Smooth muscle cell (in vitro differentiated cells): ENCODE data around the gene FBXW11. TPM values are rescaled to one million over a fixed set of nuclear protein-coding genes. Genes with fewer than 3 reads are reported as not detected.

Experiments
- DNase-seq: peaks from one replicate; lab custom pipeline; 2025; ENCODE audit not compliant: unreplicated experiment; lab: John Stamatoyannopoulos, UW
- H2AFZ ChIP-seq: fragments of 200-600 bp; sonication (generic); 2 replicates; pipeline ENCODE4 v1.6.0; 2016; ENCODE audit warnings: antibody characterized with exemption, low read depth, mild to moderate bottlenecking
- H3F3A ChIP-seq: fragments of 200-600 bp; sonication (generic); 2 replicates; pipeline ENCODE4 v1.6.0; 2017; ENCODE audit warnings: antibody characterized with exemption, low read depth
- H3K27ac ChIP-seq: fragments of 200-600 bp; sonication (generic); 2 replicates; pipeline ENCODE4 v1.5.1; 2016; ENCODE audit warnings: low read depth, mild to moderate bottlenecking
- H3K27me3 ChIP-seq: fragments of 200-600 bp; sonication (generic); 2 replicates; pipeline ENCODE4 v1.6.1; 2016; ENCODE audit warnings: low read depth, mild to moderate bottlenecking
- H3K36me3 ChIP-seq: fragments of 200-600 bp; sonication (generic); 2 replicates; pipeline ENCODE4 v1.5.1; 2016; ENCODE audit warnings: low read depth
- H3K4me1 ChIP-seq: fragments of 200-600 bp; sonication (generic); 2 replicates; pipeline ENCODE4 v1.5.1; 2016; ENCODE audit warnings: low read depth
- H3K4me2 ChIP-seq: fragments of 200-600 bp; sonication (generic); 2 replicates; pipeline ENCODE4 v1.6.0; 2016; ENCODE audit warnings: mild to moderate bottlenecking
- H3K4me3 ChIP-seq: fragments of 200-600 bp; sonication (generic); 2 replicates; pipeline ENCODE4 v1.5.1; 2016; ENCODE audit warnings: mild to moderate bottlenecking
- H3K79me2 ChIP-seq: fragments of 200-600 bp; sonication (generic); 2 replicates; pipeline ENCODE4 v1.6.0; 2016; ENCODE audit warnings: low read depth, mild to moderate bottlenecking
- H3K9ac ChIP-seq: fragments of 200-600 bp; sonication (generic); 2 replicates; pipeline ENCODE4 v1.6.0; 2016; ENCODE audit warnings: low read depth
- H3K9me3 ChIP-seq: fragments of 200-600 bp; sonication (generic); replicated peaks from 2 replicates; pipeline ENCODE4 v1.5.1; 2016; ENCODE audit warnings: low read depth
- H4K20me1 ChIP-seq: fragments of 200-600 bp; sonication (generic); 2 replicates; pipeline ENCODE4 v1.6.0; 2016; ENCODE audit warnings: low read depth
- WGBS: methylation state at CpG from one replicate; pipeline ENCODE4 v1.1.7; 2016; ENCODE audit warnings: low lambda C conversion rate; 5-methylcytosine and 5-hydroxymethylcytosine counted together
- polyA plus RNA-seq: library from polyadenylated mRNA; unstranded; fragments of >200 nt; fragmentation: Nextera tagmentation; extraction: Ambion mirVana; gene quantifications from 2 replicates; pipeline ENCODE4 v1.2.1, GENCODE V29; 2016
- total RNA-seq: library from RNA; depleted of rRNA; stranded (reverse); fragments of >200 nt; gene quantifications from 2 replicates; pipeline ENCODE4 v1.2.3, GENCODE V29; 2014
- TF ChIP-seq, protein P1 (sequence below): fragments of 200-600 bp; sonication (generic); IDR thresholded peaks from 2 replicates; pipeline ENCODE4 v1.5.1; 2017; ENCODE audit warnings: borderline replicate concordance, mild to moderate bottlenecking, antibody characterized with exemption; ENCODE audit not compliant: insufficient read depth, poor library complexity, severe bottlenecking

Gene FBXW11
- total and polyA plus RNA-seq, 2 experiments from 2014 or later: 27.4 to 83.7 TPM

- Histone ChIP-seq H3K36me3 (no peaks in the 10 kb centered on the region), H2AFZ (no peak overlapping the region), H3K79me2 (no peaks in the 10 kb centered on the region), H3K4me1 (peaks cover 7% of the 10 kb centered on the region), H3F3A (no peaks in the 10 kb centered on the region), H3K9ac (no peak overlapping the region), H3K4me2 (no peak overlapping the region), H3K27me3 (no peaks in the 10 kb centered on the region), H3K9me3 (no peaks in the 10 kb centered on the region), H3K4me3 (no peak overlapping the region), H3K27ac (no peak overlapping the region), H4K20me1 (peaks cover 17% of the 10 kb centered on the region)
- TF ChIP-seq, protein P1, sequence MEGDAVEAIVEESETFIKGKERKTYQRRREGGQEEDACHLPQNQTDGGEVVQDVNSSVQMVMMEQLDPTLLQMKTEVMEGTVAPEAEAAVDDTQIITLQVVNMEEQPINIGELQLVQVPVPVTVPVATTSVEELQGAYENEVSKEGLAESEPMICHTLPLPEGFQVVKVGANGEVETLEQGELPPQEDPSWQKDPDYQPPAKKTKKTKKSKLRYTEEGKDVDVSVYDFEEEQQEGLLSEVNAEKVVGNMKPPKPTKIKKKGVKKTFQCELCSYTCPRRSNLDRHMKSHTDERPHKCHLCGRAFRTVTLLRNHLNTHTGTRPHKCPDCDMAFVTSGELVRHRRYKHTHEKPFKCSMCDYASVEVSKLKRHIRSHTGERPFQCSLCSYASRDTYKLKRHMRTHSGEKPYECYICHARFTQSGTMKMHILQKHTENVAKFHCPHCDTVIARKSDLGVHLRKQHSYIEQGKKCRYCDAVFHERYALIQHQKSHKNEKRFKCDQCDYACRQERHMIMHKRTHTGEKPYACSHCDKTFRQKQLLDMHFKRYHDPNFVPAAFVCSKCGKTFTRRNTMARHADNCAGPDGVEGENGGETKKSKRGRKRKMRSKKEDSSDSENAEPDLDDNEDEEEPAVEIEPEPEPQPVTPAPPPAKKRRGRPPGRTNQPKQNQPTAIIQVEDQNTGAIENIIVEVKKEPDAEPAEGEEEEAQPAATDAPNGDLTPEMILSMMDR: no peak
- no peak for DNase-seq
- WGBS: 67% methylated on average over 12 of the region's 12 CpGs
Measured at GRCh38 chr5:171857489-171857876, 149.0 kb downstream of the FBXW11 start.

- Histone ChIP-seq H3K4me2 (no peak overlapping the region), H3K27me3 (no peaks in the 10 kb centered on the region), H3K79me2 (no peaks in the 10 kb centered on the region), H3K9me3 (no peaks in the 10 kb centered on the region), H3K4me3 (no peak overlapping the region), H4K20me1 (peaks cover 4% of the 10 kb centered on the region), H3K4me1 (peaks cover 7% of the 10 kb centered on the region), H3F3A (no peaks in the 10 kb centered on the region), H3K36me3 (no peaks in the 10 kb centered on the region), H2AFZ (no peak overlapping the region), H3K9ac (no peak overlapping the region), H3K27ac (no peak overlapping the region)
- 80% methylated on average over 17 of the region's 17 CpGs for WGBS
- TF ChIP-seq, protein P1: no peak
- no peak for DNase-seq
Measured at GRCh38 chr5:171855798-171856763, 150.4 kb downstream of the FBXW11 start.

DNA sequence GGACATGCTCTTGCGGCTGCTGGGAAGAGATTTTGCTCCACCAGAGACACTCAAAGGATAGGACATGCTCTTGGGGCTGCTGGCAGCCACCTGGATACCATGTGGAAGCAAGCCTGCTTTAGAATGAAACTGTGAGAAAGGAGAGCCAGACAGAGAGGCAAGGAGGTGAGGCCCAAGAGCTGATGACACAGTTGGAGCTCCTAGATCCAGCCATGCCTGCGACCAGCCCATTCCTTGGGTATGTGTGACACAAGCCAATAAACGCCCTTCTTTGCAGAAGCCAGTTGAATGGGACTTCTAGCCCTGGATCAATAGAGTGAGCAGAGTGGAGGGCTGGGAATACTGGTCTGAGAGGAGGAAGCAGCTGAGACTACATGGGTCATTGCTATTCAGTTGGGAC, 151.2 kb downstream of the FBXW11 start:
- Histone ChIP-seq H3K4me3 (no peak overlapping the region), H3K9me3 (no peaks in the 10 kb centered on the region), H2AFZ (no peak overlapping the region), H3K27ac (no peak overlapping the region), H3K4me2 (no peak overlapping the region), H3K79me2 (no peaks in the 10 kb centered on the region), H3K36me3 (no peaks in the 10 kb centered on the region), H3K27me3 (no peaks in the 10 kb centered on the region), H4K20me1 (peaks cover 3% of the 10 kb centered on the region), H3K4me1 (peaks cover 7% of the 10 kb centered on the region), H3F3A (peaks cover 5% of the 10 kb centered on the region), H3K9ac (no peak overlapping the region)
- 96% methylated on average over 3 of the region's 3 CpGs for WGBS
- TF ChIP-seq, protein P1: no peak
- DNase-seq: no peak
